ENCODE results near the gene OR10X1.

- TF ChIP-seq CTCF (IDR thresholded peaks at IDR 0.05; ENCODE audit: poor library complexity) (no peak), EZH2 (IDR thresholded peaks at IDR 0.05; ENCODE audit: borderline replicate concordance) (no peak)
These were observed 7.5 kb downstream of the OR10X1 start for GRCh38 chr1:158572226-158572625.
